Measurements from ENCODE around the gene MAP7D1.

GRCh38 chr1:36122062-36123030, 33.6 kb upstream of the MAP7D1 start:
- no peak for TF ChIP-seq POLR2A (IDR thresholded peaks at IDR 0.05)
- no peak for TF ChIP-seq CTCF (IDR thresholded peaks at IDR 0.05)
